Neural crest cell (in vitro differentiated cells): Measurements from ENCODE around the gene FMNL2. TPM values are rescaled to one million over a fixed set of nuclear protein-coding genes. Genes with fewer than 3 reads are reported as not detected.
A peak's percentile ranks its signal among the peaks of the same experiment; 100 is the strongest.

Source experiments
- DNase-seq: peaks from one replicate; pipeline ENCODE4 v3.0.0; 2021; ENCODE audit warnings: low read depth, mixed read lengths, low spot score
- H3K27ac Mint-ChIP-seq: one replicate; pipeline ENCODE4 v1.8.0; 2021; ENCODE audit warnings: mild to moderate bottlenecking, mixed read lengths; ENCODE audit not compliant: unreplicated experiment
- H3K27me3 Mint-ChIP-seq: 2 replicates; pipeline ENCODE4 v1.8.0; 2021; ENCODE audit warnings: low read depth, mild to moderate bottlenecking, mixed read lengths
- H3K36me3 Mint-ChIP-seq: 2 replicates; pipeline ENCODE4 v1.8.0; 2021; ENCODE audit warnings: low read depth, mild to moderate bottlenecking, mixed read lengths
- H3K4me1 Mint-ChIP-seq: 2 replicates; pipeline ENCODE4 v1.8.0; 2021; ENCODE audit warnings: mixed read lengths
- H3K4me3 Mint-ChIP-seq: one replicate; pipeline ENCODE4 v1.8.0; 2021; ENCODE audit warnings: mild to moderate bottlenecking, mixed read lengths
- H3K9me3 Mint-ChIP-seq: 2 replicates; pipeline ENCODE4 v1.8.0; 2021; ENCODE audit warnings: mixed read lengths
- total RNA-seq: library from RNA; stranded (reverse); gene quantifications from 2 replicates; pipeline ENCODE4 v1.2.1, GENCODE V29; 2021
- TF ChIP-seq, protein P1 (sequence below): fragments of 200-600 bp; sonication (generic); conservative IDR thresholded peaks from 2 replicates; pipeline ENCODE4 v1.5.0; 2021; ENCODE audit warnings: antibody characterized with exemption, mild to moderate bottlenecking

Gene FMNL2
- total RNA-seq, 1 donor from 2014 or later = 54.9 TPM

DNA sequence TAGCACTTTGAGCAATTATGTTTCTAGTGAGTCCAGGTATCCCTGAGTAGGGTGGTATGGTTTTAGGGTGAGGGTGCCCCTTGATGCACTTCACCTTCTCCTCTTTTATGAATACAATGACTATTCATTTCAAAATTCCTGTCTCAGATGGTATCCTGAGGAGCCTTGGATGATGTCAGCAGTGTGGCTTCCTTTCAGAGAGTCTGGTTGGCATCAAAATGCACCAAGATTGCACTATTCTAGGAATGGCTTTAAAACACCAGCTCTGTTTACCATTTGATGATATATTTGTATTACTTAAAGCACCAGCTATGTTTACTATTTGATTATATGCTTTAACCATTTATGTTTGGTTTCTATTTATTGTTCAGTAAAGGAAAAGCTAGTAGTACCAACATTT is 141.0 kb downstream of the FMNL2 start:
- Mint-ChIP-seq H3K4me1 (peaks cover 26% of the 10 kb centered on the region), H3K4me3 (no peak overlapping the region), H3K27ac (no peak overlapping the region), H3K9me3 (no peaks in the 10 kb centered on the region), H3K27me3 (no peaks in the 10 kb centered on the region), H3K36me3 (no peaks in the 10 kb centered on the region)
- DNase-seq = no peak
- TF ChIP-seq, protein P1, sequence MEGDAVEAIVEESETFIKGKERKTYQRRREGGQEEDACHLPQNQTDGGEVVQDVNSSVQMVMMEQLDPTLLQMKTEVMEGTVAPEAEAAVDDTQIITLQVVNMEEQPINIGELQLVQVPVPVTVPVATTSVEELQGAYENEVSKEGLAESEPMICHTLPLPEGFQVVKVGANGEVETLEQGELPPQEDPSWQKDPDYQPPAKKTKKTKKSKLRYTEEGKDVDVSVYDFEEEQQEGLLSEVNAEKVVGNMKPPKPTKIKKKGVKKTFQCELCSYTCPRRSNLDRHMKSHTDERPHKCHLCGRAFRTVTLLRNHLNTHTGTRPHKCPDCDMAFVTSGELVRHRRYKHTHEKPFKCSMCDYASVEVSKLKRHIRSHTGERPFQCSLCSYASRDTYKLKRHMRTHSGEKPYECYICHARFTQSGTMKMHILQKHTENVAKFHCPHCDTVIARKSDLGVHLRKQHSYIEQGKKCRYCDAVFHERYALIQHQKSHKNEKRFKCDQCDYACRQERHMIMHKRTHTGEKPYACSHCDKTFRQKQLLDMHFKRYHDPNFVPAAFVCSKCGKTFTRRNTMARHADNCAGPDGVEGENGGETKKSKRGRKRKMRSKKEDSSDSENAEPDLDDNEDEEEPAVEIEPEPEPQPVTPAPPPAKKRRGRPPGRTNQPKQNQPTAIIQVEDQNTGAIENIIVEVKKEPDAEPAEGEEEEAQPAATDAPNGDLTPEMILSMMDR = no peak

DNA sequence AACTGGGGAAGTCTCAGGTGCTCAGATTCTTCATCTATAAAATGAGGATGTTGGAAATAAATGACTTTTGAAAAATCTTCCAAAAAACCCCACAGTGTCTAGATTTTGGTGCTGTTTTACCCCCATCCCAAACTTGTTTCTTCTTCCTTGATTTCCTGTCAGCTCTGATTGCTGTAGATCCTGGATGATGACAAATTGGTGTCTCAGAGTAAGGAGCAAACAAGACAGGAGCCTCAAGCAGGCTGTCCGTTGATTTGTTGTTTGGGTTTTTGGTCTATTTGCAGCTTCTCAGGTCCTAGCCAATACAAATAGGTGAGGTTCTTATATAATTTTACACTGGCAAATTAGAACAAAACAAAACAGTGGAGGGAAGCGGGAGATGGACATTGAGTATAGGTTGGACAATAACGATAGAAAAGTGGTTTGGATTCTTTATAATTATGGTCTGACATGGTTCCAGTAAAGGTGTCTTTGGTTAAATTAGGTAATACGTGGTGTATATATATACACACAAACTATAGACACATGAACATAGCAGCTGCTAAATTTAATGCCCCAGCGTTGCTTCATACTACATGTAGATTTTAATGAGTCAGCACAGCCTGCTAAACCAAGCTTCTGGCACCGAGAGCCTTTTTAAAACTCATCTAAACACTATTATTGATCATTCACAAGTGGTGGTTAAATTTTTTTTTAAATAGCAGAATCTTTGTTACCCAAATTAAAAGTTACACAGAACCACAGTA is 142.5 kb downstream of the FMNL2 start:
- TF ChIP-seq, protein P1 = no peak
- peaks cover 23% of the 10 kb centered on the region for H3K4me1 Mint-ChIP-seq
- no peaks in the 10 kb centered on the region for H3K36me3 Mint-ChIP-seq
- no peak overlapping the region for H3K4me3 Mint-ChIP-seq
- H3K27me3 Mint-ChIP-seq = no peaks in the 10 kb centered on the region
- no peak overlapping the region for H3K27ac Mint-ChIP-seq
- no peak for DNase-seq
- H3K9me3 Mint-ChIP-seq = no peaks in the 10 kb centered on the region

DNA sequence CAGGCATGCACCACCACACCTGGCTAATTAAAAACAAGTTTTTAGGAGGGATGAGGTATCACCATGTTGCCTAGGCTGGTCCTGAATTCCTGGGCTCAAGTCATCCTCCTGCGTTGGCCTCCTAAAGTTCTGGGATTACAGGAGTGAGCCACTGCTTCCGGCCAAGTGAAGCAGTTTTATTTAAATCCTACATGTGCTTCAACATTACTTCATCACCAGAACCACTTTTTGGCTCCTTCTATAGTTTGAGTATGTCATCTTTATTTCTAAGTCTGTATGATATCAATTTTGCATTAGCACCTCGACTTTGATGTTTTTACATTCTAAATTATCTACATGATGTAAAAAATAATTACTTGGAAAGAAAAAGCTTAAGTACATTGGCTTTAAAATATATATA is 144.3 kb downstream of the FMNL2 start:
- Mint-ChIP-seq H3K9me3 (no peaks in the 10 kb centered on the region), H3K27ac (no peak overlapping the region), H3K27me3 (no peaks in the 10 kb centered on the region), H3K36me3 (no peaks in the 10 kb centered on the region), H3K4me3 (no peak overlapping the region), H3K4me1 (peaks cover 27% of the 10 kb centered on the region)
- no peak for DNase-seq
- TF ChIP-seq, protein P1 = no peak

DNA sequence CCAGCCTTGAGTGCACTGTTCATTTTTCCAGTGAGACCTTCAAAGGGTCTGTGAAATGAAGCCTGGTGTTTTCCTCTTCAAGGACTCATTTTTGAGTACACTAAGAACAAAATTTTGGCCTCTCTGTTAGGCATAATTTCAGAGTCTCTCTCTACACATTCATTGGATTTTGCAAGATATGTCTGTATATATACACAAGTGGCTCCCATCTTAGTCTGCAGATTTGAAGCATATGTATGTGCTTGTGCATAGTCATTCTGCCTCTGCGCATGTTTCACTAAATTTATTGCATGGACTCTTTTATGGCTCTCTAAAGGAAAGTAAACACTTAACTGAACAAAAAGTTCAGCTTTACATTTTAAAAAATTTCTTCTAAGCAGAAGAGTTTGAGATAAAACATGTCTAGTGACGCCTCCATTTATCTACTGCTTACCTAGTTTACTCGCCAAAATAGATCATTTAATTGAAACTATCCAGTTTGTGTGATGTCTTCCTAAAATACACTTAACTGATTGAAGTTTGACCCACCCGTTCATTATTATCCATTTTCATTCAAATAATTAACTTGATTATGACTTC is 145.9 kb downstream of the FMNL2 start:
- Mint-ChIP-seq H3K27me3 (no peaks in the 10 kb centered on the region), H3K27ac (no peak overlapping the region), H3K4me1 (peaks cover 33% of the 10 kb centered on the region), H3K36me3 (no peaks in the 10 kb centered on the region), H3K4me3 (no peak overlapping the region), H3K9me3 (no peaks in the 10 kb centered on the region)
- TF ChIP-seq, protein P1 = no peak
- DNase-seq = no peak

DNA sequence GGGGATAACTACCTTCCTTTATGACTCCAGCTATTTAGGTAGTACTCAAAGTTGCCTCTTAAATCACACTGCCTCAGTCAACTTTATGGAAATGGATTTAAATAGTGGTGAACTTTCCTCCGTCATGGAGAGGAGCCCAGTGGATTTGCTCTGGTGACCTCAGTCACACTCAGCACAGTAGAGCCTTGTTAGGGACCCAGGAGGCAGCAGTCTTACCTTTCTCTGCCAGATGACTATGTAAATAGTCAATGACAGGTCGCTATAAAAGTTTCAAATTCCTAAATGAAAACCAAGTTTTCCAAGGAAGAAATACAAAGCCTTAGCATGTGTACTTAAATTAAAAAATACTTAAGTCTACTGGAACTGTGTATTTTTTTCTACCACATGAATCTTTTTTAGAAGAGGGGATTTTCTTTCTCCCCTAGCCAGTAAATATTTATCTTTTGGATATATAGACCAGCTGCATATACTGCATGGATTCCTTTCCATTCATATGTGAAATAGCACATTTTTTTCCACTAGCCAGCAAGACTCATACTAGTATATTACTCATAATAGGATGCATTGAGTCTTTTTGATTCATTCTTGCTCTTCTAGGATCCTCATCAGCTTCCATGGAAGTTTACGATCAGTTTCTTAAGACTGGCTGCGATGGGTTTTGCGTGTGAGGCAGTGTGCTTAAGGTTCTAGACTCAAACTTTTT is 147.1 kb downstream of the FMNL2 start:
- TF ChIP-seq, protein P1 = no peak
- H3K36me3 Mint-ChIP-seq = no peaks in the 10 kb centered on the region
- H3K4me3 Mint-ChIP-seq = no peak overlapping the region
- H3K9me3 Mint-ChIP-seq = no peaks in the 10 kb centered on the region
- H3K4me1 Mint-ChIP-seq = peaks cover 44% of the 10 kb centered on the region
- no peaks in the 10 kb centered on the region for H3K27me3 Mint-ChIP-seq
- no peak for DNase-seq
- peak overlapping the region; percentile 32 for H3K27ac Mint-ChIP-seq
